Measurements from ENCODE around the gene PFN1. TPM values are rescaled to one million over a fixed set of nuclear protein-coding genes. Genes with fewer than 3 reads are reported as not detected.

Gene PFN1
- total RNA-seq, 1 experiment from 2014 or later: 1,026 TPM

- Histone ChIP-seq H3K9me3 (ENCODE audit: low read depth, low read length, poor library complexity, severe bottlenecking) (no peaks in the 10 kb centered on the region), H3K4me3 (ENCODE audit: low read depth, low read length, poor library complexity, severe bottlenecking) (no peak overlapping the region), H3K36me3 (ENCODE audit: insufficient read depth, low read length, poor library complexity, severe bottlenecking) (peaks cover 12% of the 10 kb centered on the region), H3K27ac (ENCODE audit: low read depth, low read length, poor library complexity, severe bottlenecking) (no peak overlapping the region), H3K4me1 (ENCODE audit: insufficient read depth, low read length, poor library complexity, severe bottlenecking) (peaks cover 20% of the 10 kb centered on the region), H3K27me3 (replicated peaks; ENCODE audit: insufficient read depth, low read depth, low read length, poor library complexity) (no peaks in the 10 kb centered on the region)
- ChIA-PET POLR2A (ENCODE audit: low non-redundant PET) (no interaction called here), CTCF (interaction anchor here (0.7 kb wide), 1 partner anchor 23 kb away, joined by 3 read pairs; no protein-coding TSS in a partner anchor)
- no TSS peak for BruUV-seq (replicated peaks)
- TF ChIP-seq CTCF (conservative IDR thresholded peaks at IDR 0.05; ENCODE audit: low read depth, low read length) (no peak), EZH2 (IDR thresholded peaks at IDR 0.05; ENCODE audit: borderline replicate concordance, low read depth, low read length, poor library complexity, severe bottlenecking) (no peak)
- intact Hi-C loops (cut with micrococcal nuclease; ENCODE audit: unreplicated experiment): no loop called here
- no peak for DNase-seq (ENCODE audit: low spot score)
Measured at GRCh38 chr17:4965311-4965986, 17.1 kb upstream of the PFN1 start.

GRCh38 chr17:4960279-4960922 lies 12.1 kb upstream of the PFN1 start:
- no peak overlapping the region for H3K4me3 ChIP-seq (ENCODE audit: low read depth, low read length, poor library complexity, severe bottlenecking)
- TF ChIP-seq CTCF (conservative IDR thresholded peaks at IDR 0.05; ENCODE audit: low read depth, low read length) (no peak), EZH2 (IDR thresholded peaks at IDR 0.05; ENCODE audit: borderline replicate concordance, low read depth, low read length, poor library complexity, severe bottlenecking) (no peak)
- H3K4me1 ChIP-seq (ENCODE audit: insufficient read depth, low read length, poor library complexity, severe bottlenecking): peaks cover 7% of the 10 kb centered on the region
- no peaks in the 10 kb centered on the region for H3K9me3 ChIP-seq (ENCODE audit: low read depth, low read length, poor library complexity, severe bottlenecking)
- intact Hi-C loops (cut with micrococcal nuclease; ENCODE audit: unreplicated experiment): no loop called here
- no peaks in the 10 kb centered on the region for H3K27me3 ChIP-seq (replicated peaks; ENCODE audit: insufficient read depth, low read depth, low read length, poor library complexity)
- peak; percentile 45 for DNase-seq (ENCODE audit: low spot score)
- no TSS peak for BruUV-seq (replicated peaks)
- peaks cover 10% of the 10 kb centered on the region for H3K36me3 ChIP-seq (ENCODE audit: insufficient read depth, low read length, poor library complexity, severe bottlenecking)
- ChIA-PET CTCF (no interaction called here), POLR2A (ENCODE audit: low non-redundant PET) (interaction anchor here (0.5 kb wide), 1 partner anchor 120 kb away, joined by 4 read pairs; no protein-coding TSS in a partner anchor)
- peak overlapping the region; percentile 49 for H3K27ac ChIP-seq (ENCODE audit: low read depth, low read length, poor library complexity, severe bottlenecking)

GRCh38 chr17:4959261-4959965 lies 11.1 kb upstream of the PFN1 start:
- Histone ChIP-seq H3K4me3 (ENCODE audit: low read depth, low read length, poor library complexity, severe bottlenecking) (no peak overlapping the region), H3K27ac (ENCODE audit: low read depth, low read length, poor library complexity, severe bottlenecking) (no peak overlapping the region), H3K36me3 (ENCODE audit: insufficient read depth, low read length, poor library complexity, severe bottlenecking) (peaks cover 6% of the 10 kb centered on the region), H3K27me3 (replicated peaks; ENCODE audit: insufficient read depth, low read depth, low read length, poor library complexity) (no peaks in the 10 kb centered on the region), H3K9me3 (ENCODE audit: low read depth, low read length, poor library complexity, severe bottlenecking) (no peaks in the 10 kb centered on the region), H3K4me1 (ENCODE audit: insufficient read depth, low read length, poor library complexity, severe bottlenecking) (peaks cover 7% of the 10 kb centered on the region)
- BruUV-seq (replicated peaks): TSS peak; percentile 76
- no peak for TF ChIP-seq EZH2 (IDR thresholded peaks at IDR 0.05; ENCODE audit: borderline replicate concordance, low read depth, low read length, poor library complexity, severe bottlenecking)
- no peak for TF ChIP-seq CTCF (conservative IDR thresholded peaks at IDR 0.05; ENCODE audit: low read depth, low read length)
- ChIA-PET POLR2A (ENCODE audit: low non-redundant PET) (no interaction called here), CTCF (no interaction called here)
- intact Hi-C loops (cut with micrococcal nuclease; ENCODE audit: unreplicated experiment): no loop called here
- DNase-seq (ENCODE audit: low spot score): no peak

Data from A673 (cell line).